RWPE2 (cell line): ENCODE data around the gene HEXA.

Experiments
- ATAC-seq: fragments of 200-7000 bp; cut with Tn5 transposase; 3 replicates; pipeline ENCODE4 v1.9.1; 2021; ENCODE audit warnings: low read depth
- DNase-seq: peaks from one replicate; pipeline ENCODE4 v3.0.0-alpha.2; 2020; ENCODE audit warnings: low spot score
- H3K27ac ChIP-seq: fragments of 450-650 bp; 2 replicates; pipeline ENCODE4 v1.5.1; 2017; ENCODE audit warnings: mild to moderate bottlenecking; ENCODE audit not compliant: poor library complexity, severe bottlenecking
- H3K27me3 ChIP-seq: fragments of 250-450 bp; sonication (Bioruptor Pico); 2 replicates; pipeline ENCODE4 v1.5.1; 2021; ENCODE audit warnings: mild to moderate bottlenecking, moderate library complexity; ENCODE audit not compliant: insufficient read depth, poor library complexity, severe bottlenecking
- H3K36me3 ChIP-seq: fragments of 250-450 bp; sonication (Bioruptor Pico); 2 replicates; pipeline ENCODE4 v1.5.1; 2020; ENCODE audit warnings: low read depth, mild to moderate bottlenecking, moderate library complexity
- H3K4me1 ChIP-seq: fragments of 250-450 bp; sonication (Bioruptor Pico); 2 replicates; pipeline ENCODE4 v1.5.1; 2021; ENCODE audit warnings: mild to moderate bottlenecking, moderate library complexity; ENCODE audit not compliant: insufficient read depth, poor library complexity, severe bottlenecking
- H3K4me3 ChIP-seq: fragments of 250-450 bp; sonication (Bioruptor Pico); 2 replicates; pipeline ENCODE4 v1.5.1; 2021; ENCODE audit warnings: mild to moderate bottlenecking, moderate library complexity; ENCODE audit not compliant: severe bottlenecking
- H3K9me3 ChIP-seq: fragments of 250-450 bp; sonication (Bioruptor Pico); 2 replicates; pipeline ENCODE4 v1.5.1; 2021; ENCODE audit warnings: mild to moderate bottlenecking, moderate library complexity; ENCODE audit not compliant: severe bottlenecking
- TF ChIP-seq, protein P1 (sequence below): fragments of 450-650 bp; IDR thresholded peaks from one replicate; pipeline ENCODE4 v1.5.1; 2017; ENCODE audit warnings: mild to moderate bottlenecking, moderate library complexity; ENCODE audit not compliant: poor library complexity, severe bottlenecking

The HEXA gene

DNA sequence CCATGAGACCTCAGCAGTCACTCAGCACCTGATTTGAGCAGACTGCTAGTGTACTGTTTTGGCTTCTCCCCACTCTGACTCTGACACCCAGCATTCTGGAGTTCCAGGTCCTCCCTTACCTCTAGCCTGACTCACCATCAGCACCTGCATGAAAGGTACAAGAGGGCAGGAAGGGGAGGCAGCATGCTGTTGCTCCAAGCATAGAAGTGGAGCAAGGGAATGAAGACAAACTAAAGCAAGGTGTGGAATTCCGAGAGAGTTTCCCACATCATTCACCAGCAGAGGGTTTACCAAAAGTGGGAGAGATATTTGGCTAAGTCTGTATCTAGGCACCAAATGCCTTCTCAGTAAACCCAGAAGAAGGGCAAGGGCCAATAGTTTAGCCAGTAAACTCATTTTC lies 21.3 kb downstream of the HEXA start:
- Histone ChIP-seq H3K4me3 (no peak overlapping the region), H3K9me3 (no peaks in the 10 kb centered on the region), H3K27ac (no peak overlapping the region), H3K4me1 (peaks cover 11% of the 10 kb centered on the region), H3K27me3 (no peaks in the 10 kb centered on the region), H3K36me3 (peaks cover 34% of the 10 kb centered on the region)
- DNase-seq, result no peak
- TF ChIP-seq, protein P1, sequence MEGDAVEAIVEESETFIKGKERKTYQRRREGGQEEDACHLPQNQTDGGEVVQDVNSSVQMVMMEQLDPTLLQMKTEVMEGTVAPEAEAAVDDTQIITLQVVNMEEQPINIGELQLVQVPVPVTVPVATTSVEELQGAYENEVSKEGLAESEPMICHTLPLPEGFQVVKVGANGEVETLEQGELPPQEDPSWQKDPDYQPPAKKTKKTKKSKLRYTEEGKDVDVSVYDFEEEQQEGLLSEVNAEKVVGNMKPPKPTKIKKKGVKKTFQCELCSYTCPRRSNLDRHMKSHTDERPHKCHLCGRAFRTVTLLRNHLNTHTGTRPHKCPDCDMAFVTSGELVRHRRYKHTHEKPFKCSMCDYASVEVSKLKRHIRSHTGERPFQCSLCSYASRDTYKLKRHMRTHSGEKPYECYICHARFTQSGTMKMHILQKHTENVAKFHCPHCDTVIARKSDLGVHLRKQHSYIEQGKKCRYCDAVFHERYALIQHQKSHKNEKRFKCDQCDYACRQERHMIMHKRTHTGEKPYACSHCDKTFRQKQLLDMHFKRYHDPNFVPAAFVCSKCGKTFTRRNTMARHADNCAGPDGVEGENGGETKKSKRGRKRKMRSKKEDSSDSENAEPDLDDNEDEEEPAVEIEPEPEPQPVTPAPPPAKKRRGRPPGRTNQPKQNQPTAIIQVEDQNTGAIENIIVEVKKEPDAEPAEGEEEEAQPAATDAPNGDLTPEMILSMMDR, result no peak
- ATAC-seq, result no peak

DNA sequence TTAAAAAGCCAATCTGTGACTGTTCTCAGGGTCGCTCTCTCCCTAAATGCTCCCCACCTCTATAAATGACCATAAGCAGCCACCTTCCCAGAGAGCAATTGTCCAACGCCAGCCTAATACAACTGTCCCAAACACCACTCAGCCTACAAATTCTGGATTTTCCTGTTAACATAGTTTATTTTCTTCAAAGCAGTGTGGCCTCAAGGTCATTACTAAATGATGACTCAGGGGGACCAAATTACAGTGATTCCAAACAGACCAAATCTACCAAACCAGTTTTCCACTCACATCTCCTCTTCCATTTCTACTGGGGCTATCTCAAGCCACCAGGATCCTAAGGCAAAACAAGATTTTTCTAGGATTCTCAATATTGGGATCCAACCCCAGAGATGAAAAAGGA lies 22.5 kb downstream of the HEXA start:
- Histone ChIP-seq H3K9me3 (no peaks in the 10 kb centered on the region), H3K36me3 (peaks cover 46% of the 10 kb centered on the region), H3K27ac (no peak overlapping the region), H3K27me3 (no peaks in the 10 kb centered on the region), H3K4me3 (no peak overlapping the region), H3K4me1 (peaks cover under 1% of the 10 kb centered on the region)
- DNase-seq, result no peak
- ATAC-seq, result no peak
- TF ChIP-seq, protein P1, result no peak

DNA sequence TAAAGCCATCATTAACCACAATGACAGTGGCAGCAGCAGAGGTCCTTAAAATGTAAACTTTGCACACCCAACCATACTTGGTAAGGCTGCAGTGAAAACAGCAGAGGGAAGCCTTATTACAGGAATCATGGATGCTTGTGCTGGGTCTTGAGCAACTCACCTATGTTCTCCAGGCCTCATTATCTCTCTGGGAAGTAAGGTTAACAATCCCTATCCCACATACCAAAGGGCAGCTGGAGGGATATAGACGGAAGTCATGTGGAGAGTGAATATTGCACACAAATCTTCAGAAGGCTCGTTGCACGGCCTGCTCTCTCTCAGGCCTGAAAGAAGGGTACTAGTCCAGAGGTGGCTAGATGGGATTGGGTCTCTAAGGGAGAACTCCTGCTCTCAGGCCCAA lies 30.0 kb downstream of the HEXA start:
- Histone ChIP-seq H3K27me3 (no peaks in the 10 kb centered on the region), H3K27ac (no peak overlapping the region), H3K9me3 (no peaks in the 10 kb centered on the region), H3K4me3 (no peak overlapping the region), H3K36me3 (peaks cover 44% of the 10 kb centered on the region), H3K4me1 (no peaks in the 10 kb centered on the region)
- DNase-seq, result no peak
- TF ChIP-seq, protein P1, result no peak
- no peak for ATAC-seq

DNA sequence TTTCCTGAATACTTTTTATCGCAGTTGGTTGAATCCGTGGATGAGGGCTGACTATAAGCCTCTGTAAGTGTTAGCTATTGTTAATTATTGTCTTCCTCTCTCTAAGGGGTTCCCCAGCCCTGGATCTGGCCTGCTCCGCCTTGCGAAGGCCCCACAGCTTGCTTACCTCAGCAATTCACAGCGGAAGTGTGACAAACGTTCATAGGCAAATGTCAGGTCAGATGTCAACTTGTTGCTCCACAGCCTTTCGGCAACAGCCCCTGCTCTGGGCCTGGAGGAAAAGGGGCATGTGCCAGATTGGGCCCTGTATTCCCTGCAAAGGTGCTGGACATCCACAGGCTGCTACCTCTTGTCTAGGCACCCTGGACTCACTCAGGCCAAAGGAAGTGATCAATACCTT lies 30.5 kb downstream of the HEXA start:
- no peaks in the 10 kb centered on the region for H3K9me3 ChIP-seq
- no peak overlapping the region for H3K27ac ChIP-seq
- ATAC-seq (no peak), DNase-seq (no peak)
- no peak overlapping the region for H3K4me3 ChIP-seq
- H3K27me3 ChIP-seq, result no peaks in the 10 kb centered on the region
- peaks cover 39% of the 10 kb centered on the region for H3K36me3 ChIP-seq
- TF ChIP-seq, protein P1, result no peak
- H3K4me1 ChIP-seq, result no peaks in the 10 kb centered on the region

DNA sequence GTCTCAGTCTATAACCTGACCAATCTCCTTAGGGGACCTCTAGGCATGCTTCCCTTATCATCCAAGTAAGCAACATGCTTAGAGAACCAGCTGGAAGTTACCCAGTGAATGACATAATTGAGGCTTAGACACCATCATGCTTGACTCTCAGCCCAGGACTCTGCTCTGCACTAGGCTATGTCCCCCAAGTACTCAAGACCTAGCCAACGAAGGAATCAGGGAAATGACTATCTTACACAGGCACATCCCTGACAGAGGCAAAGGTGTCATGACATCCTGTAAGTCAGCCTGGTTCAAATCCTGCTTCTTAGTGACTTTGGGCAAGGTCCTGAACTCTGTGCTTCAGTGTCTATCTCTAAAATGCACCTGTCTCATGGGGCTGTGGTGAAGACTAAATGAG lies 31.2 kb downstream of the HEXA start:
- no peak for DNase-seq
- ATAC-seq, result no peak
- TF ChIP-seq, protein P1, result no peak
- H3K27ac ChIP-seq, result no peak overlapping the region
- H3K27me3 ChIP-seq, result no peaks in the 10 kb centered on the region
- no peaks in the 10 kb centered on the region for H3K9me3 ChIP-seq
- H3K4me3 ChIP-seq, result no peak overlapping the region
- H3K36me3 ChIP-seq, result peaks cover 32% of the 10 kb centered on the region
- H3K4me1 ChIP-seq, result no peaks in the 10 kb centered on the region
